H9 (cell line): Measurements from ENCODE around the gene POU2F1. TPM values are rescaled to one million over a fixed set of nuclear protein-coding genes. Genes with fewer than 3 reads are reported as not detected.

Experiments
- DNase-seq: peaks from one replicate; pipeline ENCODE4 v3.0.0-alpha.2; 2017
- H2AFZ ChIP-seq: one replicate; pipeline ENCODE4 v1.6.1; 2013; ENCODE audit warnings: mild to moderate bottlenecking, low read length, control low read depth, moderate library complexity
- H2AK5ac ChIP-seq: 2 replicates; pipeline ENCODE4 v1.6.1; 2013; ENCODE audit warnings: low read length, control low read depth, mixed read lengths; ENCODE audit not compliant: insufficient read length
- H2BK120ac ChIP-seq: one replicate; pipeline ENCODE4 v1.6.1; 2013; ENCODE audit warnings: low read depth, mild to moderate bottlenecking, low read length, control low read depth, inconsistent platforms; ENCODE audit not compliant: poor library complexity, severe bottlenecking
- H2BK12ac ChIP-seq: 2 replicates; pipeline ENCODE4 v1.6.1; 2013; ENCODE audit warnings: low read length, control low read depth, mixed read lengths, low read depth; ENCODE audit not compliant: insufficient read length
- H2BK15ac ChIP-seq: 2 replicates; pipeline ENCODE4 v1.6.1; 2013; ENCODE audit warnings: low read depth, low read length, control low read depth
- H2BK20ac ChIP-seq: one replicate; pipeline ENCODE4 v1.6.1; 2013; ENCODE audit warnings: low read depth, mild to moderate bottlenecking, low read length, control low read depth, inconsistent platforms; ENCODE audit not compliant: poor library complexity, severe bottlenecking
- H2BK5ac ChIP-seq: 2 replicates; pipeline ENCODE4 v1.6.1; 2013; ENCODE audit warnings: low read length, control low read depth, mixed read lengths; ENCODE audit not compliant: insufficient read length
- H3K14ac ChIP-seq: 2 replicates; pipeline ENCODE4 v1.6.1; 2013; ENCODE audit warnings: low read length, control low read depth; ENCODE audit not compliant: insufficient read depth
- H3K18ac ChIP-seq: 2 replicates; pipeline ENCODE4 v1.6.1; 2013; ENCODE audit warnings: low read depth, mild to moderate bottlenecking, mixed read lengths, low read length, control low read depth; ENCODE audit not compliant: insufficient read length
- H3K23ac ChIP-seq: 2 replicates; pipeline ENCODE4 v1.6.1; 2013; ENCODE audit warnings: low read length, control low read depth, mixed read lengths, low read depth; ENCODE audit not compliant: insufficient read length
- H3K23me2 ChIP-seq: 2 replicates; pipeline ENCODE4 v1.6.1; 2013; ENCODE audit warnings: low read depth, mild to moderate bottlenecking, mixed read lengths, low read length, control low read depth; ENCODE audit not compliant: insufficient read length, poor library complexity, severe bottlenecking
- H3K27ac ChIP-seq: 2 replicates; pipeline ENCODE4 v1.5.1; 2013; ENCODE audit warnings: low read length, control low read depth, mixed read lengths, low read depth; ENCODE audit not compliant: insufficient read length
- H3K27me3 ChIP-seq: 2 replicates; pipeline ENCODE4 v1.6.1; 2013; ENCODE audit warnings: low read length, control low read depth, inconsistent platforms; ENCODE audit not compliant: insufficient read depth
- H3K4ac ChIP-seq: 2 replicates; pipeline ENCODE4 v1.6.1; 2013; ENCODE audit warnings: low read depth, mild to moderate bottlenecking, control low read depth, inconsistent platforms, low read length, moderate library complexity
- H3K4me1 ChIP-seq: 2 replicates; pipeline ENCODE4 v1.6.1; 2013; ENCODE audit warnings: low read length, control low read depth, inconsistent platforms; ENCODE audit not compliant: insufficient read depth
- H3K4me2 ChIP-seq: 2 replicates; pipeline ENCODE4 v1.6.1; 2013; ENCODE audit warnings: low read length, control low read depth, mixed read lengths; ENCODE audit not compliant: insufficient read length, insufficient read depth
- H3K56ac ChIP-seq: 2 replicates; pipeline ENCODE4 v1.6.1; 2013; ENCODE audit warnings: low read depth, mild to moderate bottlenecking, mixed read lengths, low read length, control low read depth; ENCODE audit not compliant: insufficient read length
- H3K79me1 ChIP-seq: 2 replicates; pipeline ENCODE4 v1.6.1; 2013; ENCODE audit warnings: low read depth, mild to moderate bottlenecking, moderate library complexity, low read length, control low read depth, inconsistent platforms; ENCODE audit not compliant: insufficient read depth, poor library complexity, severe bottlenecking
- H3K79me2 ChIP-seq: 2 replicates; pipeline ENCODE4 v1.6.1; 2013; ENCODE audit warnings: low read length, control low read depth, inconsistent platforms; ENCODE audit not compliant: insufficient read depth
- H3K9ac ChIP-seq: 2 replicates; pipeline ENCODE4 v1.6.1; 2013; ENCODE audit warnings: low read length, control low read depth, mixed read lengths; ENCODE audit not compliant: insufficient read length; ENCODE audit errors: extremely low read depth
- H3K9me3 ChIP-seq: one replicate; pipeline ENCODE4 v1.6.1; 2013; ENCODE audit warnings: low read depth, low read length, inconsistent platforms; ENCODE audit not compliant: control insufficient read depth
- H3T11ph ChIP-seq: one replicate; pipeline ENCODE4 v1.6.1; 2013; ENCODE audit warnings: mild to moderate bottlenecking, low read length, control low read depth, inconsistent platforms
- H4K20me1 ChIP-seq: one replicate; pipeline ENCODE4 v1.6.1; 2013; ENCODE audit not compliant: control insufficient read depth, insufficient read length, insufficient read depth
- H4K5ac ChIP-seq: 2 replicates; pipeline ENCODE4 v1.6.1; 2013; ENCODE audit warnings: low read depth, mild to moderate bottlenecking, mixed read lengths, low read length, control low read depth; ENCODE audit not compliant: insufficient read length
- H4K8ac ChIP-seq: replicated peaks from 2 replicates; pipeline ENCODE4 v1.6.1; 2013; ENCODE audit warnings: low read length, control low read depth, mixed read lengths, low read depth; ENCODE audit not compliant: insufficient read length
- H4K91ac ChIP-seq: 2 replicates; pipeline ENCODE4 v1.6.1; 2013; ENCODE audit warnings: low read depth, mild to moderate bottlenecking, moderate library complexity, mixed read lengths, low read length, control low read depth; ENCODE audit not compliant: insufficient read length
- H3K27ac Mint-ChIP-seq, 3 experiments: 2 replicates in 2 of 3; 3 replicates in 1 of 3; pipeline ENCODE4 v1.8.0; 2020 to 2021; ENCODE audit warnings: mixed read lengths in 3 of 3, mild to moderate bottlenecking in 1 of 3, moderate library complexity in 1 of 3
- H3K27me3 Mint-ChIP-seq: 2 replicates; pipeline ENCODE4 v1.8.0; 2021; ENCODE audit warnings: low read depth, mild to moderate bottlenecking, moderate library complexity, mixed read lengths
- H3K36me3 Mint-ChIP-seq, 3 experiments: 2 replicates in 2 of 3; 3 replicates in 1 of 3; pipeline ENCODE4 v1.8.0; 2020 to 2021; ENCODE audit warnings: low read depth in 3 of 3, mixed read lengths in 3 of 3; ENCODE audit not compliant: insufficient read depth in 1 of 3
- H3K4me1 Mint-ChIP-seq, 2 experiments: 2 replicates each; pipeline ENCODE4 v1.8.0; 2020; ENCODE audit warnings: mixed read lengths in 2 of 2
- H3K4me3 Mint-ChIP-seq, 2 experiments: 2 replicates in 1 of 2; 3 replicates in 1 of 2; pipeline ENCODE4 v1.8.0; 2020 to 2021; ENCODE audit warnings: mild to moderate bottlenecking in 2 of 2, mixed read lengths in 2 of 2, moderate library complexity in 1 of 2
- H3K9me3 Mint-ChIP-seq, 2 experiments: 2 replicates in 1 of 2; 3 replicates in 1 of 2; pipeline ENCODE4 v1.8.0; 2020; ENCODE audit warnings: mild to moderate bottlenecking in 2 of 2, mixed read lengths in 2 of 2, moderate library complexity in 1 of 2
- CTCF ChIP-seq: fragments of 200-600 bp; sonication (generic); conservative IDR thresholded peaks from 3 replicates; pipeline ENCODE4 v1.8.0; 2021; ENCODE audit warnings: antibody characterized with exemption, mild to moderate bottlenecking
- WGBS: extraction: QIAGEN DNeasy Blood & Tissue Kit; methylation state at CpG from one replicate; pipeline ENCODE4 v1.1.7; 2013; ENCODE audit warnings: missing lambda C conversion rate, low lambda C conversion rate, mixed read lengths; ENCODE audit not compliant: insufficient read length; ENCODE audit errors: extremely low coverage; 5-methylcytosine and 5-hydroxymethylcytosine counted together
- total RNA-seq: library from RNA; stranded (reverse); gene quantifications from 2 replicates; pipeline ENCODE4 v1.2.1, GENCODE V29; 2021

The POU2F1 gene
- total RNA-seq, 1 experiment from 2014 or later: 62.5 TPM

- no peaks in the 10 kb centered on the region for H3K9me3 Mint-ChIP-seq
- no peaks in the 10 kb centered on the region for H3K79me1 ChIP-seq
- no peak overlapping the region for H2BK15ac ChIP-seq
- no peak overlapping the region for H4K8ac ChIP-seq
- no peaks in the 10 kb centered on the region for H3K36me3 Mint-ChIP-seq
- H4K5ac ChIP-seq: no peak overlapping the region
- DNase-seq: no peak
- H4K20me1 ChIP-seq: no peaks in the 10 kb centered on the region
- H3K27me3 Mint-ChIP-seq: no peaks in the 10 kb centered on the region
- TF ChIP-seq CTCF: no peak
- H3T11ph ChIP-seq: no peak overlapping the region
- H3K4me2 ChIP-seq: no peak overlapping the region
- no peaks in the 10 kb centered on the region for H3K27me3 ChIP-seq
- H3K4me1 ChIP-seq: no peaks in the 10 kb centered on the region
- no peak overlapping the region for H3K4ac ChIP-seq
- H3K56ac ChIP-seq: no peak overlapping the region
- no peak overlapping the region for H3K27ac Mint-ChIP-seq
- peaks cover 18% of the 10 kb centered on the region in 2 experiments for H3K4me1 Mint-ChIP-seq
- H2BK5ac ChIP-seq: no peak overlapping the region
- H3K79me2 ChIP-seq: no peaks in the 10 kb centered on the region
- no CpG with 5 or more reads among the region's 5 CpGs for WGBS
- H3K14ac ChIP-seq: no peak overlapping the region
- no peak overlapping the region for H2AFZ ChIP-seq
- H3K18ac ChIP-seq: no peak overlapping the region
- H3K9me3 ChIP-seq: no peaks in the 10 kb centered on the region
- H2BK12ac ChIP-seq: no peak overlapping the region
- H3K27ac ChIP-seq: no peak overlapping the region
- no peak overlapping the region for H2AK5ac ChIP-seq
- no peak overlapping the region for H3K4me3 Mint-ChIP-seq
- H3K23me2 ChIP-seq: no peaks in the 10 kb centered on the region
- no peak overlapping the region for H3K9ac ChIP-seq
- H2BK20ac ChIP-seq: no peak overlapping the region
- H2BK120ac ChIP-seq: no peak overlapping the region
- no peak overlapping the region for H3K23ac ChIP-seq
- H4K91ac ChIP-seq: no peak overlapping the region
Measured at GRCh38 chr1:167474191-167474641, 253.5 kb downstream of the POU2F1 start.
